ENCODE data around the gene RUNDC3A.

The RUNDC3A gene

DNA sequence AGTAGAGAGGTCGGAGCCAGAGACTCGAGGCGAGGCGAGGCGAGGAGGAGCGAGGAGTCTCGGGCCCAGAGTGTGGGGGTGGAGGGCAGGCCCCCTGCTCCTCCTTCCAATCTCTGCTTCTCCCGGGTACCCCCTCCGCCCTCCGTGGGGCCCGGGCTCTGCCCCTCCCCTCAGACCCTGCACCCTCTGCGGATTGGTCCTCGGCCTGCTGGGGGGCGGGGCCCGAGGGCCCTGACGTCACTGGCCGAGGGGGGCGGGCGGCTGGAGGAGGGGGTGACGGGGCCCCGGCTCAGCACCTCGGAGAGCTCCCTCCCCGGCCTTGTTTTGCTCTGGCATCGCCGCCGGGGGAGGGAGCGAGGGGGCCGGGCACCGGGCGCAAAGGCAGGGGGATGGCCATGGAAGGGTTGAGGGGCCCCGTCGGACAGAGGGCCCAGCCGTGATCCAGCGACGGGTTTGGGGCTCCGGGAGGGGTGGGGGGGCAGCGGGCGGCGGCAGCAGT, at the start of gene RUNDC3A:
Gene RUNDC3A, plus strand, starts transcription at position 282 of the 499 bp plus-strand sequence. CDS start 232 bp downstream, outside the sequence.
- no peaks in the 10 kb centered on the region for H3K9me2 ChIP-seq (replicated peaks; ENCODE audit: insufficient read depth, low read length)
- TF ChIP-seq CTCF (IDR thresholded peaks at IDR 0.05; ENCODE audit: insufficient read depth, low read length, poor library complexity, severe bottlenecking), result no peak
- no peak for TF ChIP-seq EZH2phosphoT487 (conservative IDR thresholded peaks at IDR 0.05; ENCODE audit: low read length)

DNA sequence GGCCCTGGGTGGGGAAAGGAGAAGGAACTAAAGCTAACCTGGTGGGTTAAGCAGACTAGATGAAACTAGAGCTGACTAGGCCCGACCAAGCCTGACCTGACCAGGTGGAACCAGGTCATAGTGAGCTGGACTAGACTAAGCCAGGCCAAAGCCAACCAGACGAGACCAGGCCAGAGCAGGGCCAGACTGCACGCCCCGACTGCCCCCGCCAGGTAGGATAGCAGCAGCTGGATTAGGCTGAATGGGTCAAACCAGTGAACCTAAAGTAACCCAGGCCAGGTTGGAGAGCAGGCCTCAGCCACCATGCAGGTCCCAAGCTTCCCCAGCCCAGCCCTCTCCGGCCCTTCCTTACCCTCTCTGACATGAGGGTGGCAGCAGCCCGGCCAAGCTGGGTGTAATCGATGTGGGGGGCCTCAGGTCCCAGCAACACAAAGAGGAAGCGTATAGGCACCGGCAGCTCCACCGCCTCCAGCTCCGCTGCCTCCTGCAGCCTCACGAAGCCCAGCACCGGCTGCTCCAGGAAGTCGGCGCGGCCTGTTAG, 49.5 kb upstream of the RUNDC3A start:
- Histone ChIP-seq H3K9me2 (replicated peaks; ENCODE audit: insufficient read depth, low read length) (no peaks in the 10 kb centered on the region), H2AFZ (ENCODE audit: low read depth, low read length, severe bottlenecking) (no peak overlapping the region), H3K4me2 (ENCODE audit: low read depth, low read length, poor library complexity, severe bottlenecking) (no peak overlapping the region), H3K4me3 (ENCODE audit: insufficient read depth, low read length, poor library complexity, severe bottlenecking) (no peak overlapping the region), H3K27me3 (ENCODE audit: low read length) (no peaks in the 10 kb centered on the region), H3K79me2 (ENCODE audit: insufficient read depth, low read length) (no peaks in the 10 kb centered on the region), H3K9ac (ENCODE audit: low read length) (no peak overlapping the region), H3K36me3 (ENCODE audit: low read length) (no peaks in the 10 kb centered on the region), H4K20me1 (ENCODE audit: low read depth, low read length) (no peaks in the 10 kb centered on the region), H3K27ac (ENCODE audit: low read depth, low read length) (no peak overlapping the region), H3K9me3 (ENCODE audit: insufficient read depth, low read length) (no peaks in the 10 kb centered on the region), H3F3A (ENCODE audit: insufficient read depth) (no peaks in the 10 kb centered on the region)
- TF ChIP-seq CTCF (IDR thresholded peaks at IDR 0.05; ENCODE audit: insufficient read depth, low read length, poor library complexity, severe bottlenecking) (no peak), EZH2phosphoT487 (conservative IDR thresholded peaks at IDR 0.05; ENCODE audit: low read length) (no peak)

More for the DNA sequence above, at the start of gene RUNDC3A:
- H4K20me1 ChIP-seq (ENCODE audit: low read depth, low read length), result no peaks in the 10 kb centered on the region
- H3K36me3 ChIP-seq (ENCODE audit: low read length), result no peaks in the 10 kb centered on the region
- H3K9ac ChIP-seq (ENCODE audit: low read length), result no peak within 1 kb of the TSS
- H3K27ac ChIP-seq (ENCODE audit: low read depth, low read length), result no peak within 1 kb of the TSS
- H2AFZ ChIP-seq (ENCODE audit: low read depth, low read length, severe bottlenecking), result no peak within 1 kb of the TSS
- no peaks in the 10 kb centered on the region for H3K9me3 ChIP-seq (ENCODE audit: insufficient read depth, low read length)
- H3F3A ChIP-seq (ENCODE audit: insufficient read depth), result no peaks in the 10 kb centered on the region
- H3K27me3 ChIP-seq (ENCODE audit: low read length), result no peaks in the 10 kb centered on the region
- H3K4me2 ChIP-seq (ENCODE audit: low read depth, low read length, poor library complexity, severe bottlenecking), result peak within 1 kb of the TSS; percentile 36
- no peaks in the 10 kb centered on the region for H3K79me2 ChIP-seq (ENCODE audit: insufficient read depth, low read length)
- no peak within 1 kb of the TSS for H3K4me3 ChIP-seq (ENCODE audit: insufficient read depth, low read length, poor library complexity, severe bottlenecking)

GRCh38 chr17:44260296-44260695, 48.1 kb upstream of the RUNDC3A start:
- Histone ChIP-seq H2AFZ (ENCODE audit: low read depth, low read length, severe bottlenecking) (no peak overlapping the region), H3K27ac (ENCODE audit: low read depth, low read length) (no peak overlapping the region), H3K9me3 (ENCODE audit: insufficient read depth, low read length) (no peaks in the 10 kb centered on the region), H3F3A (ENCODE audit: insufficient read depth) (no peaks in the 10 kb centered on the region), H3K36me3 (ENCODE audit: low read length) (no peaks in the 10 kb centered on the region), H3K4me2 (ENCODE audit: low read depth, low read length, poor library complexity, severe bottlenecking) (no peak overlapping the region), H3K27me3 (ENCODE audit: low read length) (no peaks in the 10 kb centered on the region), H3K79me2 (ENCODE audit: insufficient read depth, low read length) (no peaks in the 10 kb centered on the region), H4K20me1 (ENCODE audit: low read depth, low read length) (no peaks in the 10 kb centered on the region), H3K9ac (ENCODE audit: low read length) (no peak overlapping the region), H3K4me3 (ENCODE audit: insufficient read depth, low read length, poor library complexity, severe bottlenecking) (no peak overlapping the region), H3K9me2 (replicated peaks; ENCODE audit: insufficient read depth, low read length) (no peaks in the 10 kb centered on the region)
- TF ChIP-seq EZH2phosphoT487 (conservative IDR thresholded peaks at IDR 0.05; ENCODE audit: low read length) (no peak), CTCF (IDR thresholded peaks at IDR 0.05; ENCODE audit: insufficient read depth, low read length, poor library complexity, severe bottlenecking) (no peak)

All from SU-DHL-6 (cell line).